ENCODE results near the gene HLA-DRB1.

Gene HLA-DRB1

GRCh38 chr6:32562940-32563339 lies 26.7 kb downstream of the HLA-DRB1 start:
- 35% methylated on average over 1 of the region's 2 CpGs for WGBS
- no peak overlapping the region for H2BK120ac ChIP-seq (ENCODE audit: low read depth, low read length)

DNA sequence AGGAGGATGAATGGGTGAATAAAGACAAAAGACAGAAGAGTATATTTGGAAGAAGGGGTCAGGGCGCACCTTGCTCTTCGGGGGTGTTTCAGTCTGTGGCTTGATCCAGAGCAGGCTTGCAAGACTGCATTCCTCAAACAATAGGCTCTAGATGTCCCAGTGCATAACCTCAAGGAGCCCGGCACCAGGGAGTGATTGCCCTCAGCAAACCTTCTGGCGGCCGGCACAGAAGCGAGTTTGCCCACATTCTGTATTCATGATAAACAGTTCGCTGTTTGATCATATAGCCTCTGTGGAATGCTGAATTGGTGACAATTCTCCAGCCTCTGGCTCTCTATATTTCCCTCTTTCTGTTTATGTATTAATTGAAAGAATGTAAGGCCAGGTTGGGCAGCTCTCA lies 29.9 kb downstream of the HLA-DRB1 start:
- Histone ChIP-seq H3K36me3 (ENCODE audit: control insufficient read depth in 1 of 2, insufficient read depth in 2 of 2, low read depth in 1 of 2, low read length in 2 of 2) (no peaks in the 10 kb centered on the region), H4K8ac (ENCODE audit: low read length) (no peak overlapping the region), H2AK5ac (ENCODE audit: low read length, severe bottlenecking) (no peak overlapping the region), H2BK120ac (ENCODE audit: low read depth, low read length) (no peak overlapping the region), H2AFZ (ENCODE audit: low read depth, low read length) (no peak overlapping the region), H3K79me1 (replicated peaks; ENCODE audit: low read length, poor library complexity, severe bottlenecking) (no peaks in the 10 kb centered on the region), H3K4ac (ENCODE audit: low read depth in 1 of 2, low read length in 2 of 2) (no peak overlapping the region), H3K27ac (ENCODE audit: low read length, poor library complexity, severe bottlenecking) (no peak overlapping the region), H3K9ac (ENCODE audit: low read length) (no peak overlapping the region), H4K91ac (ENCODE audit: low read length) (no peak overlapping the region), H3K27me3 (ENCODE audit: control insufficient read depth in 1 of 2, insufficient read depth in 1 of 2, low read length in 2 of 2) (peaks cover 0 to 3% of the 10 kb centered on the region in 2 experiments), H3K9me3 (ENCODE audit: control insufficient read depth, low read length) (no peaks in the 10 kb centered on the region), H3K23ac (ENCODE audit: low read length in 2 of 2) (no peak overlapping the region), H3K4me1 (ENCODE audit: control insufficient read depth, insufficient read depth, low read depth, low read length) (no peaks in the 10 kb centered on the region), H2BK15ac (ENCODE audit: low read depth, poor library complexity, severe bottlenecking) (no peak overlapping the region), H3K4me2 (ENCODE audit: low read length, poor library complexity, severe bottlenecking) (no peak overlapping the region), H2BK5ac (ENCODE audit: low read depth, low read length, poor library complexity, severe bottlenecking) (no peak overlapping the region), H3K4me3 (ENCODE audit: insufficient read depth in 1 of 2, low read depth in 1 of 2, low read length in 2 of 2) (no peak overlapping the region), H3K18ac (ENCODE audit: low read depth in 1 of 2, low read length in 2 of 2) (no peak overlapping the region), H2BK12ac (ENCODE audit: low read length in 2 of 2) (no peak overlapping the region), H3K14ac (ENCODE audit: low read length in 2 of 2) (no peak overlapping the region)
- DNase-seq: no peak
- 91% methylated on average over 6 of the region's 7 CpGs for WGBS

More at GRCh38 chr6:32562940-32563339, 26.7 kb downstream of the HLA-DRB1 start:
- Histone ChIP-seq H3K9me3 (ENCODE audit: control insufficient read depth, low read length) (no peaks in the 10 kb centered on the region), H2BK5ac (ENCODE audit: low read depth, low read length, poor library complexity, severe bottlenecking) (no peak overlapping the region), H3K27me3 (ENCODE audit: control insufficient read depth in 1 of 2, insufficient read depth in 1 of 2, low read length in 2 of 2) (peaks cover 0 to 3% of the 10 kb centered on the region in 2 experiments), H3K9ac (ENCODE audit: low read length) (no peak overlapping the region), H3K18ac (ENCODE audit: low read depth in 1 of 2, low read length in 2 of 2) (no peak overlapping the region), H3K14ac (ENCODE audit: low read length in 2 of 2) (no peak overlapping the region), H2BK15ac (ENCODE audit: low read depth, poor library complexity, severe bottlenecking) (no peak overlapping the region), H3K4me3 (ENCODE audit: insufficient read depth in 1 of 2, low read depth in 1 of 2, low read length in 2 of 2) (no peak overlapping the region), H3K4me1 (ENCODE audit: control insufficient read depth, insufficient read depth, low read depth, low read length) (no peaks in the 10 kb centered on the region), H2BK12ac (ENCODE audit: low read length in 2 of 2) (no peak overlapping the region), H2AFZ (ENCODE audit: low read depth, low read length) (no peak overlapping the region), H2AK5ac (ENCODE audit: low read length, severe bottlenecking) (no peak overlapping the region), H4K91ac (ENCODE audit: low read length) (no peak overlapping the region), H3K36me3 (ENCODE audit: control insufficient read depth in 1 of 2, insufficient read depth in 2 of 2, low read depth in 1 of 2, low read length in 2 of 2) (no peaks in the 10 kb centered on the region), H3K4ac (ENCODE audit: low read depth in 1 of 2, low read length in 2 of 2) (no peak overlapping the region), H3K23ac (ENCODE audit: low read length in 2 of 2) (no peak overlapping the region), H4K8ac (ENCODE audit: low read length) (no peak overlapping the region), H3K4me2 (ENCODE audit: low read length, poor library complexity, severe bottlenecking) (no peak overlapping the region), H3K79me1 (replicated peaks; ENCODE audit: low read length, poor library complexity, severe bottlenecking) (no peaks in the 10 kb centered on the region), H3K27ac (ENCODE audit: low read length, poor library complexity, severe bottlenecking) (no peak overlapping the region)
- DNase-seq: no peak

DNA sequence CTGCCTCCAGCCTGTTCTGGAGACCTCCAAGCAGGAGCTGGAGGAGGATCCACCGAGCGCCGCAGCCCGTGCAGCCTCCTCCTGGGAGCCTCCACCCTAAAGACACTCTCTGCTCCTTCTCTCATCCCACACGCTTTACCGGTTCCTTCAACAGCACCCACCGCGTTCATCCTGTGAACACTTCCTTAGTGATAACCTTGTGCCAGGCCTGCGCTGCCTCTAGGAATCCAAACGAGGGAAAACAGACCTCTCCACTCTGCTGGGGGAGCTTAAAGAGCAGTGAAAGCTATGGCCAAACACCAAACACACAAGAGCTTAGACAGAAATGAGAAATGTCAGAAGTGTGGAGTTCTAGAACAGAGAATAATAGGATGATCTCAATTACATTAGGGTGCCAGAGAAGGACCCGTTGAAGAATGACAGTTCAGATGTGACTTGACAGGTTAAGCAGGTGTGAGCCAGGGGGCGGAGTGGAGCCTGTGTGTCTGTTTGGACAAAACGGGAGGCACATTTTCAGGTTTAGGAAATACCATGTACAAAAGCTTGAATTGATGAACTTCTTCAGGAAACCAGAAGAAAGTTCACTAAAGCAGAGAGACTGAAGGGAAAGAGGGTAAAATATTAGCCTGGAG lies 31.1 kb downstream of the HLA-DRB1 start:
- H3K4me2 ChIP-seq (ENCODE audit: low read length, poor library complexity, severe bottlenecking): no peak overlapping the region
- no peak overlapping the region for H2AK5ac ChIP-seq (ENCODE audit: low read length, severe bottlenecking)
- H4K8ac ChIP-seq (ENCODE audit: low read length): no peak overlapping the region
- no peaks in the 10 kb centered on the region for H3K9me3 ChIP-seq (ENCODE audit: control insufficient read depth, low read length)
- no peak overlapping the region for H2AFZ ChIP-seq (ENCODE audit: low read depth, low read length)
- WGBS: 33% methylated on average over 13 of the region's 13 CpGs
- H4K91ac ChIP-seq (ENCODE audit: low read length): no peak overlapping the region
- H2BK120ac ChIP-seq (ENCODE audit: low read depth, low read length): no peak overlapping the region
- H3K36me3 ChIP-seq (ENCODE audit: control insufficient read depth in 1 of 2, insufficient read depth in 2 of 2, low read depth in 1 of 2, low read length in 2 of 2): no peaks in the 10 kb centered on the region
- DNase-seq: no peak
- no peaks in the 10 kb centered on the region for H3K79me1 ChIP-seq (replicated peaks; ENCODE audit: low read length, poor library complexity, severe bottlenecking)
- no peaks in the 10 kb centered on the region for H3K4me1 ChIP-seq (ENCODE audit: control insufficient read depth, insufficient read depth, low read depth, low read length)
- no peak overlapping the region for H3K4ac ChIP-seq (ENCODE audit: low read depth in 1 of 2, low read length in 2 of 2)
- H3K4me3 ChIP-seq (ENCODE audit: insufficient read depth in 1 of 2, low read depth in 1 of 2, low read length in 2 of 2): no peak overlapping the region
- no peak overlapping the region for H2BK15ac ChIP-seq (ENCODE audit: low read depth, poor library complexity, severe bottlenecking)
- no peak overlapping the region for H3K9ac ChIP-seq (ENCODE audit: low read length)
- no peak overlapping the region for H3K23ac ChIP-seq (ENCODE audit: low read length in 2 of 2)
- no peak overlapping the region for H3K18ac ChIP-seq (ENCODE audit: low read depth in 1 of 2, low read length in 2 of 2)
- no peak overlapping the region for H3K27ac ChIP-seq (ENCODE audit: low read length, poor library complexity, severe bottlenecking)
- H3K27me3 ChIP-seq (ENCODE audit: control insufficient read depth in 1 of 2, insufficient read depth in 1 of 2, low read length in 2 of 2): peaks cover 0 to 3% of the 10 kb centered on the region in 2 experiments
- H2BK5ac ChIP-seq (ENCODE audit: low read depth, low read length, poor library complexity, severe bottlenecking): no peak overlapping the region
- no peak overlapping the region for H3K14ac ChIP-seq (ENCODE audit: low read length in 2 of 2)
- no peak overlapping the region for H2BK12ac ChIP-seq (ENCODE audit: low read length in 2 of 2)

- Histone ChIP-seq H2AFZ (ENCODE audit: low read depth, low read length) (no peak overlapping the region), H3K27ac (ENCODE audit: low read length, poor library complexity, severe bottlenecking) (no peak overlapping the region), H2AK5ac (ENCODE audit: low read length, severe bottlenecking) (no peak overlapping the region), H3K23ac (ENCODE audit: low read length in 2 of 2) (no peak overlapping the region), H2BK12ac (ENCODE audit: low read length in 2 of 2) (no peak overlapping the region), H2BK120ac (ENCODE audit: low read depth, low read length) (no peak overlapping the region), H3K4me3 (ENCODE audit: insufficient read depth in 1 of 2, low read depth in 1 of 2, low read length in 2 of 2) (no peak overlapping the region), H4K8ac (ENCODE audit: low read length) (no peak overlapping the region), H3K27me3 (ENCODE audit: control insufficient read depth in 1 of 2, insufficient read depth in 1 of 2, low read length in 2 of 2) (peaks cover 0 to 3% of the 10 kb centered on the region in 2 experiments), H3K9ac (ENCODE audit: low read length) (no peak overlapping the region), H3K4me1 (ENCODE audit: control insufficient read depth, insufficient read depth, low read depth, low read length) (no peaks in the 10 kb centered on the region), H3K9me3 (ENCODE audit: control insufficient read depth, low read length) (no peaks in the 10 kb centered on the region), H3K14ac (ENCODE audit: low read length in 2 of 2) (no peak overlapping the region), H3K4me2 (ENCODE audit: low read length, poor library complexity, severe bottlenecking) (no peak overlapping the region), H4K91ac (ENCODE audit: low read length) (no peak overlapping the region), H3K79me1 (replicated peaks; ENCODE audit: low read length, poor library complexity, severe bottlenecking) (no peaks in the 10 kb centered on the region), H3K18ac (ENCODE audit: low read depth in 1 of 2, low read length in 2 of 2) (no peak overlapping the region), H3K4ac (ENCODE audit: low read depth in 1 of 2, low read length in 2 of 2) (no peak overlapping the region), H3K36me3 (ENCODE audit: control insufficient read depth in 1 of 2, insufficient read depth in 2 of 2, low read depth in 1 of 2, low read length in 2 of 2) (no peaks in the 10 kb centered on the region), H2BK15ac (ENCODE audit: low read depth, poor library complexity, severe bottlenecking) (no peak overlapping the region), H2BK5ac (ENCODE audit: low read depth, low read length, poor library complexity, severe bottlenecking) (no peak overlapping the region)
- WGBS: 56% methylated on average over 6 of the region's 9 CpGs
- no peak for DNase-seq
Observed at GRCh38 chr6:32554116-32554965, 35.3 kb downstream of the HLA-DRB1 start.
